GM12878 (cell line): Measurements from ENCODE around the gene NEK10.

Experiments
- BCL3 ChIP-seq: IDR thresholded peaks from 2 replicates; pipeline ENCODE4 v1.6.1; 2011; ENCODE audit warnings: borderline replicate concordance, low read depth, mild to moderate bottlenecking, moderate library complexity, low read length; ENCODE audit not compliant: insufficient read depth, poor library complexity, severe bottlenecking
- CREM ChIP-seq: IDR thresholded peaks from 2 replicates; pipeline ENCODE4 v1.6.1; 2014; ENCODE audit warnings: antibody characterized with exemption, low read depth
- ESRRA ChIP-seq: IDR thresholded peaks from 2 replicates; pipeline ENCODE4 v1.6.1; 2012; ENCODE audit warnings: mild to moderate bottlenecking, low read length, improper control_type of control experiment
- NBN ChIP-seq: fragments of 450-650 bp; IDR thresholded peaks from 2 replicates; pipeline ENCODE4 v1.6.1; 2016
- SUPT20H ChIP-seq: IDR thresholded peaks from 2 replicates; pipeline ENCODE4 v1.6.1; 2011; ENCODE audit warnings: low read depth, mild to moderate bottlenecking, low read length, moderate library complexity, borderline replicate concordance; ENCODE audit not compliant: control insufficient read depth

DNA sequence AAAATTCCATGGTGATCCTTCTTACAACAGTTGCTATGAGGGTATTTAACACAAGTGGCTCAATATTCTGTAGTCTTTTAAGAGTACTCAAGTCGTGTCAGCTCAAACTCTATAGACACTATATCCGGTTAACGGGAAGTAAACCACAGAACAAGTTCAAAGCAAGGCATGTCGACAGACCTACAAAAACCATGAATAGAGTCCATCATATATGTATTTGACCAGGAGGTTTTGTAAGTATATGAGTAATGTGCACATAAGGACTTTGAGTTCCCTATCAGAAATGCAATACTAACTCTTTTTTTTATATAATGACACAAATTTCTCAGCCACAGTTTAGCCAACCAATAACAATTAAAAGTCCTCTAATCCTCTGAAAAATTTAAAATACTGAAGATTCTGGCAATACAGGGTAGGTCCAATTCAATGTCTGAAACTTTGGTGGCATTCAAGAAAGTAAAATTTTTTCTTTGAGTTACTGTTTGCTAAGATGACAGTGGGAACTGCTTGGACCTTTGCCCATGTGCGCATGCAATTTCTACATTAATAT lies 93.7 kb downstream of the NEK10 start:
- TF ChIP-seq ESRRA, result no peak
- TF ChIP-seq BCL3, result no peak
- no peak for TF ChIP-seq CREM
- TF ChIP-seq SUPT20H, result no peak
- TF ChIP-seq NBN, result no peak
